COR-L47 (cell line): ENCODE measurements around the gene ATOH1.

Experiments
- DNase-seq: peaks from one replicate; lab custom pipeline; 2025; lab: John Stamatoyannopoulos, UW

Gene ATOH1

DNA sequence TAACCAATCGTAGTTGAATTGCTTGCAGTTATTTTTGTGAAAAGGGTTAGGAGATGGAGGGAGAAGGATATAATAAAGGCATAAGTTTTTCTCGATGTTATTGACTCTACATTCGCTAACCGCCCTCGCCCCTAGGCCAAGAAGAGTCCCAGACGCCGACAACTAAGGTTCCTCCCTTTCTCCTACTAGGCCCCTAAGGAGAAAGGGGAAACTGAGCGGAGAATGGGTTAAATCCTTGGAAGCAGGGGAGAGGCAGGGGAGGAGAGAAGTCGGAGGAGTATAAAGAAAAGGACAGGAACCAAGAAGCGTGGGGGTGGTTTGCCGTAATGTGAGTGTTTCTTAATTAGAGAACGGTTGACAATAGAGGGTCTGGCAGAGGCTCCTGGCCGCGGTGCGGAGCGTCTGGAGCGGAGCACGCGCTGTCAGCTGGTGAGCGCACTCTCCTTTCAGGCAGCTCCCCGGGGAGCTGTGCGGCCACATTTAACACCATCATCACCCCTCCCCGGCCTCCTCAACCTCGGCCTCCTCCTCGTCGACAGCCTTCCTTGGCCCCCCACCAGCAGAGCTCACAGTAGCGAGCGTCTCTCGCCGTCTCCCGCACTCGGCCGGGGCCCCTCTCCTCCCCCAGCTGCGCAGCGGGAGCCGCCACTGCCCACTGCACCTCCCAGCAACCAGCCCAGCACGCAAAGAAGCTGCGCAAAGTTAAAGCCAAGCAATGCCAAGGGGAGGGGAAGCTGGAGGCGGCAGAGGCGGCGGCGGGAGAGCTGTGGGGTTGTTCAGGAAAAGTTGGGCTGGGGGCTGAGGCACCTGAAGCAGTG is 5.9 kb downstream of the ATOH1 start:
- no peak for DNase-seq

DNA sequence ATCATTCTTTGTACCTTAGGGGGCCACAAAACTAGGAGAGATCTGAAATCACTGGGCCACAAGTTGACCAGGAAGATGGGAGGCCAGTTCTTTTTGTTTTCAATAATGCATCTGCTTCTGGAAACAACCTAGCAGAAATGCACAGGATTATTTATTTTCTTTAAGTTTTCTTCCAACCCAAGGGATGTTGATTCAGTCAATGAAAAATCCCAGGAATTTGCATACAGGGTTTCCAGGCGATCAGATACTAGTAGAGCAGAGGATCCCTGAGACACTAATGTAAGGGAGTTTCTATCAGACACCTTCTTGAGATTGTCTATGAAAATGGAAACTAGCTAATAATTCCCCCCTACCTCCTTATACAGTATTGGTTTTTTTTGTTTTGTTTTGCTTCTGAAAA is 7.4 kb downstream of the ATOH1 start:
- no peak for DNase-seq

DNA sequence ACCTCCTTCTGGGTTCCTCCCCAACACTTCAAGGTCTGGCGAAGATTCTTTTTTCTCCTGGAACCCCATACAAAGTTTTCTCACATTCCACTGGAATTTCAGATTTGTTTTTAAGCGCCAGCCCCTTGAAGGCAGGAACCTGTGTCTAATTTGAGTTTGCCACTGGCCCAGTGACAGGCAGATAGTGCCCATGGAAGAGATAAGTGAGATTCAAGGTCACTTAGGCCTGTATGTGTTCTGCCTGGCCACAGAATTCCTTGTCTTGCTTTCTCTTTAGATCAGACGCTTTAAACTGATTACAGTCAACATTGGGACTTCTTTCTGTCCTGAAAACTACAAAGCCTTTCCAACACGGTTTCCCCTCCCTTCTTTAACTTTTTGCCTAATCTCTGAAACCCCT is 11.2 kb downstream of the ATOH1 start:
- no peak for DNase-seq

DNA sequence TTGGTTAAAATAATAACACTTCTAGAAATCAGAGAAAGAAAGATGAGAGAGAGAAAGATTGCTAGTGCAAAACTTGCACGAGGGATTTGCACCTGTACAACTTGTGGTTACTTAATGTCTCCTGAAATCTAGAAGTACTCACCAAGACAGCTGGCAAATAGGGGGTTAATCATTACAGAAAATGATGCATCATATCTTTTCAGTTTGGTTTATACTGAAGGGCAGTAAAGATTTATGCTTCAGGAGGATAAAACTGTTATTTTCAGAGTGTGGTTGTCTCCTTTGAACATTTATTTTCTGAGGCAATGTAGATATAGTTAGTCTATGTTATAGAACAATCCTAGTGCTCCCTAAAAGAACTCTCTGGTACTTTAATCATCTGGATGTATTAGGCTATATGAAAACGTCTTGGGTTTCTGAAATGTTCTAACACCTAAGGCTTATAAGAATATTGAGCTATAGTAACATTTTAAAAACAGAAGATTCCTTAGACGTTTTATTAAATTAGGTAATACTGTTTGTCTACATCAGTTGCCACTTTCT is 13.3 kb downstream of the ATOH1 start:
- no peak for DNase-seq

DNA sequence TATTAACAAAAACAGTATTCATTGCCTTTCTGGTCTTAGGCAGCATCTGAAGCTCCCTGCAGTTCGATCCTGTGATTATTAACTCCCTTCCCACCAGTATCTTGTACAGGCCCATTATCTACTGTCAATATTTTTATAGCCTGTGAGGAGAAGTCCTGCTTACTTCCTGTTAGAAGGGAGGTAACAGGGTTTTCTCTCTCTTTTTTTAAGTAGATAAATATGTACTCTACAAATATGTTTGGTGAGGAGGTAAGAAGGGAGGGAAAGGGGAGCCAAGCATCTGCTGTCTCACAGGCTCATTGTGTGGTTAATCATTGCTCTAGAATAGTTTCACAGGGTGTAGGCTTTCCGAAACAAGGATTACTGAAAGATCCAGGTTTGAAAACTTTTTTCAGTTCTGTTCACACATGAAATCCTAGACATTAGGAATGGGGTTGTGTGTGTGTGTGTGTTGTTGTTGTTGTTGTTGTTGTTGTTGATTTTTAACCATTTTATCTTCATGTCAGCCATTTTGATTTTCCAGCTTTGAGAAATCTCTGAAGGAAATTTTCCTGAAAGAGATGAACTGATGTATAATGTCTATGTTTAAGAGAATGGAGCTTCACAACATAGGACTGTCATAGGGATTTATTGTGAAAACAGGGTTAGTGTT is 14.2 kb downstream of the ATOH1 start:
- DNase-seq = no peak

DNA sequence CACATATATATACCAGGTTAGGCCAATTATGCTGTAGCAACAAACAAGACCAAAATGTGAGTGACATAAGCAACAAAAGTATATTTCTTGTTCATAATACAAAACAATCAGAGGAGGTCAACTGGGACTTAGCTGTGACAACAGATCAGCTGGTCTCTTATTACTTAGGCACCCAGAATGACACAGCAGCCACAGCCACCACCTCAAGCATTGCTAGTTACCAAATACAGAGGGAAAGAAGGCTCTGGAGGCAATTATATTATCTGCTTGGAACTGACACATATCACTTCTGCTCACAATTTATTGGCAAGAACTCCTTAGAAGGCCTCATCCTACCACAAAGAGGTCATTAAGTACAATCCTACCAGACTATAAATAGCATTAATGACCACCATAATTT is 15.2 kb downstream of the ATOH1 start:
- no peak for DNase-seq

DNA sequence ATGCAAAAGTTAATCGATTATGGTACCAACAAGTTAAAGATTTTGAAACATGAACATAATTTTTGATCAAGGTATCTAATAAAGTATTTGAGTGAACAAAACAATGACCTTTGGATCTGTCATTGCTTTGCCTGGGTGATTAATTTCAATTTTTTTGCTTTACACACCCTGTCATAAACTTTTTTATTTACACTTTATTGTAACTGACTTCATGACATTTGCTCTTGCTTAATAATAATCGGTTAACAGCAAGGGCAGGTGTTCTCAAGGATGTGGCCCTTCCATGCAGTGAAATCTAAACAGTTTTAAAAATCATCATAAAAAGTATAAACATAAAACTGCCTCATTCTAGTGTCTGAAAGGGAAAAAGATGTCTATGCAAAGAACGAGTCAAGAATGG is 24.1 kb downstream of the ATOH1 start:
- DNase-seq = no peak

DNA sequence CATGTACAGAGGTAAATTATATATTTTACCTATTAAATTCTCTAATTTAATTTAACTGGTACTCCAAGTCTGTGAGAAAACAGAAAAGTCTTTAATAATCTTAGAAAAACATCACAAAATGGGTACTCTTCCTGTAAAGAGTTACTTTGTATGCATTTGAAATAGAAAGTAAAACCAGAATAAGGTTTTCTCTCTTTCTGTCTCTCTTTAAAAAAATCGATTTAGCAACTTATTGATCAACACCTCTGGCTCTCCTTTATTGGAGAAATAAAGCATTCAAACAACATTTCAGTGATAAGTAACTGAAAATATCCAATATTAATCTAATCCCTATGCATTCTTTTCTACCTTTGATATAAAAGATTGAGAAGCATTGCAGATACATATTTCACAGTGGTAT is 27.4 kb downstream of the ATOH1 start:
- DNase-seq = no peak

DNA sequence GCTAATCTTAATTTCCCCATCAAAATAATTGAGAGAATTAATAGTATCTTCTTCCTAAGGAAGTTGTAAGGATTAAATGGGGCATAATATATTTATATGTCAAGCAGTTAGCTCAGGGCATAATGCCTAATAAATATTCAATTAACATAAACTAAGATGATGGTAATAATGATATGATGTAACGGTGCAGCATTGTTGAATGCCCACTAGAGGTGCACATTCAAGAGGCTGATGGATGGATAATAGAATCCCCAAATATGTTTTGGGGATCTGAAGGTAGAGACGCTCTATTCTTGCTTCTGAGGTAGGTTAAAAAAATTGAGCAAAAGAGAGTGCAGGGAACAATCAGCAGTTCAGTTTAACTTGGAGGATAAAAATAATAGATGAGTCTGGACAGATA is 37.1 kb downstream of the ATOH1 start:
- no peak for DNase-seq

DNA sequence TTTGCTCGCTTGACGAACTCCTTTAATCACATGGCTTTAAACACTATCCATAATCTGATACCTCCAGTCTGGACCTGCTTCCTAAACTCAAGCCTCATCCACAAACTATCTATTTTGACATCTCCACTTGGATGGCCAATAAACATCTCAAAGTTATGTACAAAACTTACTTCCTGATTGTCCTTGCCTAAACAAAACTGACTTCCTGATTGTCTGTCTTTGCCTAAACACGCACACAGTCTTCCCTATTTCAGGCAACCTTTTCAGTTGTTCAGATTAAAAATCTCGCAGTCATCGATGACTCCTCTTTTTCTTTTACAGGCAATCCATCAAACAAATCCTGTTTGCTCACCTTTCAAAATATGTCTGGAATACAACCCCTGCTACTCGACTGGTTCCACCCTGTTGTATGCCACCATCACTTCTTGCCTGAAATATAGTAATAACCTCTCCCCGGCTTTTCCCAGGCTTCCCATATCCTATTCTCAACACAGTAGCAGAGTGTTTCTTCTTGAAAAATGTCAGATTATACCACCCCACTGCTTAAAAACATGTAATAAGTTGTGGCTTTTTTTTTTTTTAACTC is 39.0 kb downstream of the ATOH1 start:
- DNase-seq = no peak

DNA sequence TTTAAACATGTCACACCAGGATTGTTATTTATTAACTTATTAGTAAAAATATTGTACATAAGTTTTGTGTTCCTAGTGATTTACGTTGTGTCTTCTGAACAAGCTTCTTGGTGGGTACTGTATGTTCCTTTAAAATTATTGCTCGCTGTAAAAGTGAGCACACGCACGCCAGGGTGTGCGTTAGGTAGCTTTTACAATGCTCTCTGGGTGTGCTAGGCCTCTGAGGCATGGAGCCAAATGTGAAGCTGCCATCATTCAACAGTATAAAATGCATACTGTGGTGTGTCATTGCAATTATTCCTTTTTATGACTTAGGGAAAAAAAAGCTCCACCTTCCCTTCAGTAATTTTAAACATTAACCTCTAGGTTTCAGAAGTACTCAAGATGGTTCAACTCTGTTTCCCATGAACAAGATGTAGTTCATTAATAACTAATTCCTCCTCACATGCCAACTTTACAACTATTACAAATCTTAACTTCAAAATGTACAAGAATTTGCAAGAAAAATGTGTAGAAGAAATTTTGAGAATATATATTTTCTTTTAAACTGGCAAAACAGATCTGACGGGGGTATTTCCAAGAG is 42.4 kb downstream of the ATOH1 start:
- DNase-seq = no peak

DNA sequence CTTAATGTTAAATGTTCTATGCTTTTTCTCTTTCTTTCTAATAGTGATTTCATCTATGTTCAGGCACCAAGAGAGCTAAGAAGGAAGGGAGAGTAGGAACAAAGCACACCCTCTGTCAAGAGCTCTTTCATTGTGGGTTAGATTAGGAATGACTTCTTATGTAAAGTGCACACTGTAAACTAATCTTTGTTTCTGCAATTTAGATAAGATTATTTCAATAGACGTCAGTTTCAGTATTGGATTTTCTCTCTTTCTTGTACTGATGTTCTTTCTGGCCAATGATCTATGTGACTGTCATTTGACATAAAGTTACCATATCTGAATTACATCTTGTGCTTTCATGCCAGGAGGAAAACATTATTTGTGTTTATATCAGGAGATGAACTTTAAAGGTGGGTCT is 48.2 kb downstream of the ATOH1 start:
- DNase-seq = no peak

DNA sequence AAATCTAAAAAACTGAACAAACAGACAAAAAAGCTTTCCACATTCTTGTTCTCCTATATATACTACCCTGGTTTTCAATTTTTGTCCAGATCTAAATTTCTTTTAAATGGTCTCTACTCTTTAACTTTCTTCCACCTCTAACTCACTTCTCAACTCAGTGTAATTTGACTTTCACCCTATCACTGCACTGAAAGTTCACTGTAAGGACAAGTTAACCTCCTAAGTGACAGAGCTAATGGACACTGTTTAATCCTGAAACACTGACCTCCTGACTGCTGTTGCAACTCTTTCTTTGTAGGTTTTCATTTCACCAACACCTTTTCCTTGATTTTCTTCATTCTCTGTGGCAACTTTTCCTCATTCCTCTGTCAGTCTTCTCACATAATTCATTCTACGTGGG is 50.0 kb downstream of the ATOH1 start:
- DNase-seq = no peak

DNA sequence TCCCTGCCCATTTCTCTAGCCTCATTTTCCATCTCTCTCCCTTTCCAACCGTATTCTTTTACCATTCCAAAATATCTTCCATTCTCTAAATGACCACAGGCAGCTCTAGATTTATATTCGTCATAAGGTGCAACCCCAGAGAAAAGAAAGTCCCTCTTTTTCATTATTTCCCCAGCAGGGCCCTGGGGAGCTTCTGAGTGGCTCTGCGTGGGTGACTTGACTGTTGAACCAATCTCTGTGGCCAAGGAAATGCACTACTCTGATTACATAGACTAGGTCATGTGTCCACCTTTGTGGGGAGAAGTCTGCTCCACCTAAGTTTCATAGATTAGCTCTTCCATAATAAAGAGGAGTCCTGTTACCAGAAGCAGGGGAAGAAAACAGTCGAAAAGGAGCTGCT is 51.4 kb downstream of the ATOH1 start:
- DNase-seq = no peak
